Activated CD8-positive, alpha-beta memory T cell treated with anti-CD3 and anti-CD28 coated beads, Interleukin-2, amount 10 ng/mL, durations not matched to agents 7 days and 5 days (primary cell): Measurements from ENCODE around the gene SFTA2. TPM values are rescaled to one million over a fixed set of nuclear protein-coding genes. Genes with fewer than 3 reads are reported as not detected.
"Not testable (repeated sequence)": the region's sequence is repeated elsewhere in the genome, so short reads cannot be mapped to it uniquely, and the experiment has no call there.

Experiments
- ATAC-seq: fragments of 150-1000 bp; cut with Tn5 transposase; one replicate; pipeline ENCODE4 v1.10.0; 2021; ENCODE audit warnings: moderate library complexity
- CTCF ChIA-PET: fragments of 350-600 bp; sonication (Branson Sonifier 250); formaldehyde crosslinking; loops from one replicate; lab custom pipeline; 2021; ENCODE audit warnings: antibody characterized with exemption; lab: Charles Lee
- DNase-seq: peaks from one replicate; pipeline ENCODE4 v3.0.0-alpha.2; 2020
- H3K27ac Mint-ChIP-seq: one replicate; pipeline ENCODE4 v1.8.0; 2021; ENCODE audit warnings: mild to moderate bottlenecking, mixed read lengths
- H3K27me3 Mint-ChIP-seq: one replicate; pipeline ENCODE4 v1.8.0; 2021; ENCODE audit warnings: mixed read lengths
- H3K36me3 Mint-ChIP-seq: one replicate; pipeline ENCODE4 v1.8.0; 2021; ENCODE audit warnings: mild to moderate bottlenecking, mixed read lengths
- H3K4me1 Mint-ChIP-seq: one replicate; pipeline ENCODE4 v1.8.0; 2021; ENCODE audit warnings: mixed read lengths
- H3K4me3 Mint-ChIP-seq: one replicate; pipeline ENCODE4 v1.8.0; 2021; ENCODE audit warnings: mild to moderate bottlenecking, moderate library complexity, mixed read lengths
- H3K9me3 Mint-ChIP-seq: one replicate; pipeline ENCODE4 v1.8.0; 2022; ENCODE audit warnings: low read depth, mixed read lengths
- total RNA-seq, 2 experiments: library from RNA; stranded (reverse); gene quantifications; one replicate each; pipeline ENCODE4 v1.2.3, GENCODE V29; 2021

Gene SFTA2
- total RNA-seq, 2 experiments from 2014 or later: not detected

GRCh38 chr6:30915591-30915946, 16.4 kb downstream of the SFTA2 start:
- Mint-ChIP-seq H3K9me3 (no peaks in the 10 kb centered on the region), H3K4me1 (peaks cover 29% of the 10 kb centered on the region), H3K36me3 (peaks cover 8% of the 10 kb centered on the region), H3K27ac (peak overlapping the region; percentile 67), H3K27me3 (no peaks in the 10 kb centered on the region), H3K4me3 (peak overlapping the region; percentile 87)
- ATAC-seq: no peak
- DNase-seq: no peak
- CTCF ChIA-PET: interaction anchor here (0.8 to 6.9 kb wide), 27 partner anchors 9 to 371 kb away, joined by 3 to 86 read pairs (median 5); partner anchors contain the start of genes DDR1 and MUCL3

- DNase-seq: no peak
- H3K27me3 Mint-ChIP-seq: no peaks in the 10 kb centered on the region
- no peak for ATAC-seq
- CTCF ChIA-PET: interaction anchor here (0.7 to 6.9 kb wide), 27 partner anchors 8 to 317 kb away, joined by 3 to 86 read pairs (median 5); partner anchors contain the start of gene DDR1
- H3K36me3 Mint-ChIP-seq: peaks cover 8% of the 10 kb centered on the region
- H3K27ac Mint-ChIP-seq: peak overlapping the region; percentile 87
- H3K4me3 Mint-ChIP-seq: peak overlapping the region; percentile 87
- peaks cover 29% of the 10 kb centered on the region for H3K4me1 Mint-ChIP-seq
- no peaks in the 10 kb centered on the region for H3K9me3 Mint-ChIP-seq
Measured at GRCh38 chr6:30914854-30915590, 16.9 kb downstream of the SFTA2 start.

GRCh38 chr6:30914076-30914853, 17.7 kb downstream of the SFTA2 start, which contains the start of gene VARS2:
Gene VARS2 (plus strand): TSS chr6:30914238. CDS start chr6:30914837, 599 bp downstream.
- DNase-seq: peak; percentile 90
- Mint-ChIP-seq H3K4me1 (peaks cover 30% of the 10 kb centered on the region), H3K27me3 (no peaks in the 10 kb centered on the region), H3K4me3 (peak within 1 kb of the TSS; percentile 87), H3K9me3 (no peaks in the 10 kb centered on the region), H3K36me3 (peaks cover 7% of the 10 kb centered on the region), H3K27ac (peak within 1 kb of the TSS; percentile 87)
- CTCF ChIA-PET: interaction anchor here (0.5 to 6.9 kb wide), 32 partner anchors 9 to 431 kb away, joined by 3 to 86 read pairs (median 4); partner anchors contain the start of gene DDR1
- ATAC-seq: peak; percentile 98

GRCh38 chr6:30913721-30914075, 18.3 kb downstream of the SFTA2 start:
- Mint-ChIP-seq H3K4me3 (peak overlapping the region; percentile 87), H3K27ac (peak overlapping the region; percentile 54), H3K27me3 (no peaks in the 10 kb centered on the region), H3K4me1 (peaks cover 35% of the 10 kb centered on the region), H3K36me3 (peaks cover 7% of the 10 kb centered on the region), H3K9me3 (no peaks in the 10 kb centered on the region)
- CTCF ChIA-PET: interaction anchor here (0.5 to 6.9 kb wide), 27 partner anchors 9 to 430 kb away, joined by 3 to 86 read pairs (median 4); partner anchors contain the start of gene DDR1
- ATAC-seq (no peak), DNase-seq (no peak)

- no peaks in the 10 kb centered on the region for H3K27me3 Mint-ChIP-seq
- peaks cover 5% of the 10 kb centered on the region for H3K36me3 Mint-ChIP-seq
- H3K27ac Mint-ChIP-seq: peak overlapping the region; percentile 2
- peak overlapping the region; percentile 87 for H3K4me3 Mint-ChIP-seq
- no peaks in the 10 kb centered on the region for H3K9me3 Mint-ChIP-seq
- CTCF ChIA-PET: interaction anchor here (1.1 to 6.9 kb wide), 15 partner anchors 9 to 430 kb away, joined by 3 to 86 read pairs (median 11); partner anchors contain the start of gene DDR1
- no peak for ATAC-seq
- no peak for DNase-seq
- H3K4me1 Mint-ChIP-seq: peaks cover 39% of the 10 kb centered on the region
Measured at GRCh38 chr6:30912746-30913520, 19.0 kb downstream of the SFTA2 start.

- not testable (repeated sequence) for H3K27me3 Mint-ChIP-seq, H3K4me3 Mint-ChIP-seq, H3K27ac Mint-ChIP-seq, H3K36me3 Mint-ChIP-seq, DNase-seq, ATAC-seq, H3K9me3 Mint-ChIP-seq
- CTCF ChIA-PET: interaction anchor here (1.0 to 6.9 kb wide), 2 partner anchors 161 to 169 kb away, joined by 3 to 65 read pairs; no protein-coding TSS in a partner anchor
- H3K4me1 Mint-ChIP-seq: peaks cover 35% of the 10 kb centered on the region
Measured at GRCh38 chr6:30910473-30910872, 21.5 kb downstream of the SFTA2 start.

- no peak overlapping the region for H3K27ac Mint-ChIP-seq
- CTCF ChIA-PET: interaction anchor here (1.5 to 4.8 kb wide), 2 partner anchors 179 to 218 kb away, joined by 3 to 17 read pairs; no protein-coding TSS in a partner anchor
- no peaks in the 10 kb centered on the region for H3K27me3 Mint-ChIP-seq
- peak overlapping the region; percentile 97 for H3K4me3 Mint-ChIP-seq
- no peaks in the 10 kb centered on the region for H3K9me3 Mint-ChIP-seq
- no peak for ATAC-seq
- H3K36me3 Mint-ChIP-seq: peaks cover 5% of the 10 kb centered on the region
- DNase-seq: no peak
- peaks cover 25% of the 10 kb centered on the region for H3K4me1 Mint-ChIP-seq
Measured at GRCh38 chr6:30908700-30909099, 23.3 kb downstream of the SFTA2 start.

- ATAC-seq (peak; percentile 98), DNase-seq (peak; percentile 98)
- Mint-ChIP-seq H3K4me1 (peaks cover 19% of the 10 kb centered on the region), H3K36me3 (peaks cover 5% of the 10 kb centered on the region), H3K4me3 (peak within 1 kb of the TSS; percentile 97), H3K27ac (peak within 1 kb of the TSS; percentile 78), H3K27me3 (no peaks in the 10 kb centered on the region), H3K9me3 (no peaks in the 10 kb centered on the region)
- CTCF ChIA-PET: interaction anchor here (1.0 to 4.8 kb wide), 7 partner anchors 8 to 281 kb away, joined by 3 to 17 read pairs (median 5); partner anchors contain the start of gene ATAT1
Measured at GRCh38 chr6:30907758-30908591, 24.0 kb downstream of the SFTA2 start, which contains the start of gene GTF2H4. Gene GTF2H4 (plus strand): TSS chr6:30908207.

GRCh38 chr6:30907290-30907757, 24.6 kb downstream of the SFTA2 start:
- ATAC-seq: not testable (repeated sequence)

GRCh38 chr6:30903236-30903635, 28.7 kb downstream of the SFTA2 start:
- Mint-ChIP-seq H3K27me3 (no peaks in the 10 kb centered on the region), H3K4me3 (no peak overlapping the region), H3K9me3 (no peaks in the 10 kb centered on the region), H3K4me1 (peaks cover 17% of the 10 kb centered on the region), H3K36me3 (no peaks in the 10 kb centered on the region), H3K27ac (no peak overlapping the region)
- CTCF ChIA-PET: interaction anchor here (0.7 to 2.7 kb wide), 2 partner anchors 10 to 151 kb away, joined by 3 to 10 read pairs; partner anchors contain the start of gene VARS2
- no peak for DNase-seq
- ATAC-seq: no peak

More at GRCh38 chr6:30907290-30907757, 24.6 kb downstream of the SFTA2 start:
- not testable (repeated sequence) for H3K27me3 Mint-ChIP-seq, H3K9me3 Mint-ChIP-seq, DNase-seq, H3K36me3 Mint-ChIP-seq
- peak overlapping the region; percentile 97 for H3K4me3 Mint-ChIP-seq
- peak overlapping the region; percentile 59 for H3K27ac Mint-ChIP-seq
- peaks cover 25% of the 10 kb centered on the region for H3K4me1 Mint-ChIP-seq
- CTCF ChIA-PET: interaction anchor here (1.0 to 4.8 kb wide), 9 partner anchors 8 to 281 kb away, joined by 3 to 17 read pairs (median 4); partner anchors contain the start of gene ATAT1

- no peaks in the 10 kb centered on the region for H3K9me3 Mint-ChIP-seq
- peaks cover 14% of the 10 kb centered on the region for H3K4me1 Mint-ChIP-seq
- DNase-seq (no peak), ATAC-seq (no peak)
- CTCF ChIA-PET: no interaction called here
- H3K4me3 Mint-ChIP-seq: no peak overlapping the region
- no peaks in the 10 kb centered on the region for H3K27me3 Mint-ChIP-seq
- H3K36me3 Mint-ChIP-seq: no peaks in the 10 kb centered on the region
- no peak overlapping the region for H3K27ac Mint-ChIP-seq
Measured at GRCh38 chr6:30902709-30903108, 29.3 kb downstream of the SFTA2 start.
